MCF 10A (cell line): ENCODE data around the gene TRIP6. TPM values are rescaled to one million over a fixed set of nuclear protein-coding genes. Genes with fewer than 3 reads are reported as not detected.

Experiments used
- BruUV-seq: library from RNA; stranded (reverse); fragments of 400-500 nt; replicated peaks from 2 replicates; lab custom pipeline; 2021; lab: Mats Ljungman, UMichigan
- CTCF ChIA-PET: fragments of 300-600 bp; sonication (Branson Sonifier 250); formaldehyde crosslinking; extraction: SDS; loops from one replicate; lab custom pipeline; 2021; ENCODE audit warnings: antibody characterized with exemption, inconsistent platforms; lab: Yijun Ruan, JAX
- POLR2A ChIA-PET: fragments of 300-600, 350-650 bp; sonication (Branson Sonifier 250); formaldehyde crosslinking; extraction: SDS; loops from one replicate; lab custom pipeline; 2020; ENCODE audit warnings: antibody characterized with exemption, inconsistent platforms; lab: Yijun Ruan, JAX
- DNase-seq: peaks from one replicate; pipeline ENCODE4 v3.0.0-alpha.2; 2018; ENCODE audit not compliant: unreplicated experiment
- H3K27ac Mint-ChIP-seq: one replicate; pipeline ENCODE4 v1.8.0; 2022; ENCODE audit warnings: mild to moderate bottlenecking, low read depth, mixed read lengths; ENCODE audit not compliant: unreplicated experiment
- H3K27me3 Mint-ChIP-seq: one replicate; pipeline ENCODE4 v1.8.0; 2022; ENCODE audit warnings: mixed read lengths; ENCODE audit not compliant: insufficient read depth, unreplicated experiment
- H3K36me3 Mint-ChIP-seq: one replicate; pipeline ENCODE4 v1.8.0; 2022; ENCODE audit warnings: mild to moderate bottlenecking, moderate library complexity, mixed read lengths; ENCODE audit not compliant: insufficient read depth, unreplicated experiment
- H3K4me1 Mint-ChIP-seq: one replicate; pipeline ENCODE4 v1.8.0; 2022; ENCODE audit warnings: mixed read lengths; ENCODE audit not compliant: insufficient read depth, unreplicated experiment
- H3K4me3 Mint-ChIP-seq: one replicate; pipeline ENCODE4 v1.8.0; 2022; ENCODE audit warnings: mild to moderate bottlenecking, moderate library complexity, mixed read lengths; ENCODE audit not compliant: unreplicated experiment
- H3K9me3 Mint-ChIP-seq: one replicate; pipeline ENCODE4 v1.8.0; 2022; ENCODE audit warnings: mixed read lengths; ENCODE audit not compliant: unreplicated experiment
- intact Hi-C: fragments of 100-400 bp; cut with micrococcal nuclease; formaldehyde crosslinking; loops from 2 replicates; pipeline ENCODE4 v1.14.1; 2022
- total RNA-seq: library from RNA; stranded (reverse); gene quantifications from 2 replicates; pipeline ENCODE4 v1.2.3, GENCODE V29; 2022
- TF ChIP-seq, protein P1 (sequence below): fragments of 200-600 bp; IDR thresholded peaks from one replicate; pipeline ENCODE4 v1.8.0; 2022; ENCODE audit warnings: antibody characterized with exemption, mild to moderate bottlenecking; ENCODE audit not compliant: unreplicated experiment

TRIP6 gene
- total RNA-seq, 1 experiment from 2014 or later: 132 TPM

DNA sequence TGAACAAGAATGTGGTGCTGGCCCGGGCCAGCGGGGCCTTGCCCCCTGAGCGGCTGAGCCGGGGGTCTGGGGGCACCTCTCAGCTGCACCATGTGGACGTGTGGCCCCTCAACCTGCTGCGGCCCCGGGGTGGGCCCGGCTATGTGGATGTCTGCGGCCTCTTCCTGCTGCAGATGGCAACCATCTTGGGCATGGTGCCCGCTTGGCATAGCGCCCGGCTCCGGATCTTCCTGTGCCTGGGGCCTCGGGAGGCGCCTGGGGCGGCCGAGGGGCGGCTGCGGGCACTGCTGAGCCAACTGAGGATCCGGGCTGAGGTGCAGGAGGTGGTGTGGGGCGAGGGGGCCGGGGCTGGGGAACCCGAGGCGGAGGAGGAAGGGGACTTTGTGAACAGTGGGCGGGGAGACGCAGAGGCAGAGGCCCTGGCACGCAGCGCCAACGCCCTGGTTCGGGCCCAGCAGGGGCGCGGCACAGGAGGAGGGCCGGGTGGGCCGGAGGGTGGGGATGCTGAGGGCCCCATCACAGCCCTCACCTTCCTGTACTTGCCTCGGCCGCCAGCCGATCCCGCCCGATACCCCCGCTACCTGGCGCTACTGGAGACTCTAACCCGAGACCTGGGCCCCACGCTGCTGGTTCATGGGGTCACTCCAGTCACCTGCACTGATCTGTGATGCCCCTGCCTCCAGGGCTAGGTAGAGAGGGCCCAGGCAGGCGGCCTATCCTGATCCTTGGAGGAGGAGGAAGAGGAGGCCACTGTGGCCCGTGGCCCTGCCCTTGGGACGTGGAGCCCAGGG lies 1.1 kb upstream of the TRIP6 start:
- intact Hi-C loops: no loop called here

DNA sequence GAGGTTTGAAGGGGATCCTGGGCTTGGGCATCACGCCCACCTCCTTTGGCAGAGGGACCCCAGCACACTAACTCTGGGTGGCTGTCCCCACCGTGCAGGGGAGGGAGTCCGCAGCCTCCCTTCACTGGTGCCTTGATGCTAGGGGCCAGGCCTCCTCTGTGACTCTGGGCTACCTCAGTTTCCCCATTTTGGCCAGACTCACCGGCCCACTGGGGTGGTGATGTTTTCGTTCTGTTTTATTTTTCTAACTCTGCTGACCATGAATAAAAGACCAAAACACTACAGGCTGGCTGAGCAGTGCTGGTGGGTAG lies 503 bp upstream of the TRIP6 start:
- DNase-seq: no peak
- Mint-ChIP-seq H3K4me3 (peak overlapping the region; percentile 85), H3K27me3 (no peaks in the 10 kb centered on the region), H3K4me1 (peaks cover 4% of the 10 kb centered on the region), H3K36me3 (peaks cover 66% of the 10 kb centered on the region), H3K9me3 (no peaks in the 10 kb centered on the region), H3K27ac (peak overlapping the region; percentile 99)
- POLR2A ChIA-PET: interaction anchor here (0.7 to 2.1 kb wide), 15 partner anchors 9 to 1308 kb away, joined by 3 to 25 read pairs (median 3); partner anchors contain the start of genes FBXO24, LRCH4, MOSPD3 and POP7
- TF ChIP-seq, protein P1, sequence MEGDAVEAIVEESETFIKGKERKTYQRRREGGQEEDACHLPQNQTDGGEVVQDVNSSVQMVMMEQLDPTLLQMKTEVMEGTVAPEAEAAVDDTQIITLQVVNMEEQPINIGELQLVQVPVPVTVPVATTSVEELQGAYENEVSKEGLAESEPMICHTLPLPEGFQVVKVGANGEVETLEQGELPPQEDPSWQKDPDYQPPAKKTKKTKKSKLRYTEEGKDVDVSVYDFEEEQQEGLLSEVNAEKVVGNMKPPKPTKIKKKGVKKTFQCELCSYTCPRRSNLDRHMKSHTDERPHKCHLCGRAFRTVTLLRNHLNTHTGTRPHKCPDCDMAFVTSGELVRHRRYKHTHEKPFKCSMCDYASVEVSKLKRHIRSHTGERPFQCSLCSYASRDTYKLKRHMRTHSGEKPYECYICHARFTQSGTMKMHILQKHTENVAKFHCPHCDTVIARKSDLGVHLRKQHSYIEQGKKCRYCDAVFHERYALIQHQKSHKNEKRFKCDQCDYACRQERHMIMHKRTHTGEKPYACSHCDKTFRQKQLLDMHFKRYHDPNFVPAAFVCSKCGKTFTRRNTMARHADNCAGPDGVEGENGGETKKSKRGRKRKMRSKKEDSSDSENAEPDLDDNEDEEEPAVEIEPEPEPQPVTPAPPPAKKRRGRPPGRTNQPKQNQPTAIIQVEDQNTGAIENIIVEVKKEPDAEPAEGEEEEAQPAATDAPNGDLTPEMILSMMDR: no peak
- intact Hi-C loops: no loop called here
- TSS peak; percentile 77 for BruUV-seq
- CTCF ChIA-PET: no interaction called here

More for the DNA sequence above, 1.1 kb upstream of the TRIP6 start:
- ChIA-PET POLR2A (interaction anchor here (0.7 to 3.7 kb wide), 18 partner anchors 9 to 1308 kb away, joined by 3 to 25 read pairs (median 6); partner anchors contain the start of genes FBXO24, LRCH4, MOSPD3 and POP7), CTCF (interaction anchor here (0.6 kb wide), 1 partner anchor 13 kb away, joined by 4 read pairs; no protein-coding TSS in a partner anchor)
- peak overlapping the region; percentile 85 for H3K4me3 Mint-ChIP-seq
- peaks cover 60% of the 10 kb centered on the region for H3K36me3 Mint-ChIP-seq
- BruUV-seq: no TSS peak
- no peaks in the 10 kb centered on the region for H3K27me3 Mint-ChIP-seq
- H3K9me3 Mint-ChIP-seq: no peaks in the 10 kb centered on the region
- DNase-seq: peak; percentile 83
- peak overlapping the region; percentile 99 for H3K27ac Mint-ChIP-seq
- H3K4me1 Mint-ChIP-seq: no peaks in the 10 kb centered on the region
- TF ChIP-seq, protein P1: no peak

GRCh38 chr7:100867776-100868485 lies 744 bp downstream of the TRIP6 start:
- ChIA-PET CTCF (no interaction called here), POLR2A (interaction anchor here (1.4 to 2.1 kb wide), 5 partner anchors 8 to 66 kb away, joined by 3 to 25 read pairs (median 11); partner anchors contain the start of genes SLC12A9, SRRT and UFSP1)
- peak; percentile 30 for DNase-seq
- Mint-ChIP-seq H3K27ac (peak overlapping the region; percentile 99), H3K36me3 (peaks cover 71% of the 10 kb centered on the region), H3K9me3 (no peaks in the 10 kb centered on the region), H3K4me1 (peaks cover 6% of the 10 kb centered on the region), H3K27me3 (no peaks in the 10 kb centered on the region), H3K4me3 (peak overlapping the region; percentile 85)
- no TSS peak for BruUV-seq
- intact Hi-C loops: no loop called here
- TF ChIP-seq, protein P1: no peak
